IMR-90 (cell line): ENCODE data around the gene AKT2. TPM values are rescaled to one million over a fixed set of nuclear protein-coding genes. Genes with fewer than 3 reads are reported as not detected.

Source experiments
- ATAC-seq: fragments of 200-7000 bp; cut with Tn5 transposase; 2 replicates; pipeline ENCODE4 v1.9.1; 2020; ENCODE audit warnings: low read depth, mild to moderate bottlenecking, moderate library complexity
- BruUV-seq: library from RNA; stranded (reverse); fragments of 400-500 nt; replicated peaks from 2 replicates; lab custom pipeline; 2021; lab: Mats Ljungman, UMichigan
- CTCF ChIA-PET: fragments of 300-600 bp; formaldehyde crosslinking; extraction: SDS; loops from one replicate; lab custom pipeline; 2021; ENCODE audit warnings: antibody characterized with exemption; lab: Yijun Ruan, JAX
- POLR2A ChIA-PET: fragments of 300-600 bp; sonication (Branson Sonifier 250); formaldehyde crosslinking; loops from one replicate; lab custom pipeline; 2022; ENCODE audit warnings: antibody characterized with exemption; ENCODE audit not compliant: unreplicated experiment; lab: Charles Lee
- DNase-seq: peaks from one replicate; pipeline ENCODE4 v3.0.0; 2013
- H2AFZ ChIP-seq: replicated peaks from 2 replicates; pipeline ENCODE3; 2013; ENCODE audit warnings: low read length, mild to moderate bottlenecking; ENCODE audit not compliant: poor library complexity
- H2AK5ac ChIP-seq: 2 replicates; pipeline ENCODE4 v1.6.1; 2013; ENCODE audit warnings: low read depth, low read length, inconsistent platforms
- H2AK9ac ChIP-seq: replicated peaks from 2 replicates; pipeline ENCODE3; 2013; ENCODE audit warnings: mild to moderate bottlenecking, low read depth, low read length, moderate library complexity; ENCODE audit not compliant: poor library complexity
- H2BK120ac ChIP-seq: 2 replicates; pipeline ENCODE4 v1.6.1; 2013; ENCODE audit warnings: low read depth, low read length, inconsistent platforms
- H2BK15ac ChIP-seq: 3 replicates; pipeline ENCODE4 v1.6.1; 2013; ENCODE audit warnings: low read depth, low read length, inconsistent platforms
- H2BK20ac ChIP-seq: 2 replicates; pipeline ENCODE4 v1.6.1; 2013; ENCODE audit warnings: low read depth, mild to moderate bottlenecking, inconsistent platforms, low read length, moderate library complexity
- H2BK5ac ChIP-seq: 2 replicates; pipeline ENCODE4 v1.6.1; 2013; ENCODE audit warnings: mild to moderate bottlenecking, low read depth, low read length, inconsistent platforms; ENCODE audit not compliant: poor library complexity, severe bottlenecking
- H3K14ac ChIP-seq: replicated peaks from 2 replicates; pipeline ENCODE4 v1.6.1; 2013; ENCODE audit warnings: low read depth, low read length, inconsistent platforms
- H3K18ac ChIP-seq: 2 replicates; pipeline ENCODE4 v1.6.1; 2013; ENCODE audit warnings: low read depth, low read length, control low read depth
- H3K23ac ChIP-seq: 2 replicates; pipeline ENCODE4 v1.6.1; 2013; ENCODE audit warnings: low read depth, low read length, inconsistent platforms
- H3K27ac ChIP-seq: 2 replicates; pipeline ENCODE4 v1.5.1; 2013; ENCODE audit warnings: mild to moderate bottlenecking, control low read depth, low read length; ENCODE audit not compliant: insufficient read depth
- H3K27me3 ChIP-seq: 2 replicates; pipeline ENCODE4 v1.6.1; 2013; ENCODE audit warnings: low read length; ENCODE audit not compliant: control insufficient read depth, insufficient read depth
- H3K36me3 ChIP-seq: 2 replicates; pipeline ENCODE4 v1.6.1; 2013; ENCODE audit warnings: low read length, mixed read lengths; ENCODE audit not compliant: control insufficient read depth, insufficient read depth
- H3K4ac ChIP-seq: 2 replicates; pipeline ENCODE4 v1.6.1; 2013; ENCODE audit warnings: low read depth, low read length, inconsistent platforms
- H3K4me1 ChIP-seq: 2 replicates; pipeline ENCODE4 v1.6.1; 2013; ENCODE audit warnings: low read length, mixed read lengths; ENCODE audit not compliant: control insufficient read depth, insufficient read depth
- H3K4me2 ChIP-seq: 2 replicates; pipeline ENCODE4 v1.6.1; 2013; ENCODE audit warnings: low read depth, mild to moderate bottlenecking, control low read depth, low read length, moderate library complexity
- H3K4me3 ChIP-seq: 2 replicates; pipeline ENCODE4 v1.5.1; 2013; ENCODE audit warnings: low read depth, mild to moderate bottlenecking, control low read depth, low read length, moderate library complexity; ENCODE audit not compliant: insufficient read depth
- H3K56ac ChIP-seq: 2 replicates; pipeline ENCODE4 v1.6.1; 2013; ENCODE audit warnings: low read length, inconsistent platforms; ENCODE audit not compliant: insufficient read depth; ENCODE audit errors: extremely low read depth
- H3K79me1 ChIP-seq, 2 experiments: 2 replicates each; pipeline ENCODE4 v1.6.1; 2013; ENCODE audit warnings: low read length in 2 of 2, inconsistent platforms in 1 of 2, low read depth in 1 of 2
- H3K9ac ChIP-seq: 2 replicates; pipeline ENCODE4 v1.6.1; 2013; ENCODE audit warnings: low read depth, low read length, control low read depth
- H3K9me1 ChIP-seq: 2 replicates; pipeline ENCODE4 v1.6.1; 2013; ENCODE audit warnings: low read length, inconsistent platforms; ENCODE audit not compliant: insufficient read depth
- H3K9me3 ChIP-seq: 2 replicates; pipeline ENCODE4 v1.6.1; 2013; ENCODE audit warnings: low read length; ENCODE audit not compliant: control insufficient read depth, insufficient read depth
- H4K20me1 ChIP-seq: 2 replicates; pipeline ENCODE4 v1.6.1; 2013; ENCODE audit warnings: low read length, inconsistent platforms; ENCODE audit not compliant: insufficient read depth
- H4K5ac ChIP-seq: 2 replicates; pipeline ENCODE4 v1.6.1; 2013; ENCODE audit warnings: mild to moderate bottlenecking, low read depth, low read length, control low read depth
- H4K8ac ChIP-seq, 2 experiments: 2 replicates each; pipeline ENCODE4 v1.6.1; 2013; ENCODE audit warnings: low read depth in 2 of 2, low read length in 2 of 2, control low read depth in 1 of 2, inconsistent platforms in 1 of 2
- H4K91ac ChIP-seq: 2 replicates; pipeline ENCODE4 v1.6.1; 2013; ENCODE audit warnings: low read depth, low read length, inconsistent platforms; ENCODE audit not compliant: insufficient read depth
- CTCF ChIP-seq: conservative IDR thresholded peaks from 2 replicates; pipeline ENCODE4 v1.5.1; 2012; ENCODE audit warnings: mild to moderate bottlenecking, low read depth, low read length, improper control_type of control experiment
- FOS ChIP-seq: fragments of 150-350 bp; IDR thresholded peaks from 2 replicates; pipeline ENCODE4 v1.6.1; 2016; ENCODE audit warnings: low read depth, low read length
- RCOR1 ChIP-seq: IDR thresholded peaks from 2 replicates; pipeline ENCODE4 v1.6.1; 2012; ENCODE audit warnings: mild to moderate bottlenecking, low read length, improper control_type of control experiment; ENCODE audit not compliant: insufficient replicate concordance
- SMC3 ChIP-seq: fragments of 150-350 bp; IDR thresholded peaks from 2 replicates; pipeline ENCODE4 v1.6.1; 2016; ENCODE audit warnings: low read depth, mild to moderate bottlenecking, antibody characterized with exemption, low read length, moderate library complexity
- WGBS, 2 experiments: methylation state at CpG; one replicate each; pipeline versions ENCODE4 v1.1.5 to v1.1.7; 2013; ENCODE audit warnings: missing lambda C conversion rate in 2 of 2; ENCODE audit not compliant: insufficient read length in 1 of 2; ENCODE audit errors: extremely low coverage in 2 of 2; 5-methylcytosine and 5-hydroxymethylcytosine counted together
- dilution Hi-C: fragments of 300-500 bp; cut with HindIII; formaldehyde crosslinking; loops from one replicate; pipeline ENCODE4 v1.14.3; 2018; ENCODE audit warnings: low sequenced_read_pairs; ENCODE audit not compliant: unreplicated experiment
- in situ Hi-C: fragments of 300-500 bp; cut with MboI; formaldehyde crosslinking; loops from 3 replicates; pipeline ENCODE4 v1.14.3; 2019; ENCODE audit warnings: low sequenced_read_pairs, inconsistent platforms, mixed read lengths
- intact Hi-C: fragments of 100-400 bp; cut with micrococcal nuclease; formaldehyde crosslinking; loops from 2 replicates; pipeline ENCODE4 v1.10.0; 2022
- polyA plus RNA-seq, 3 experiments: library from polyadenylated mRNA; depleted of rRNA; stranded (reverse); fragments of >200 nt; gene quantifications; 2 replicates each; pipeline ENCODE4 v1.2.3, GENCODE V29; 2012; ENCODE audit warnings: low replicate concordance in 1 of 3
- total RNA-seq: library from RNA; depleted of rRNA; stranded (reverse); fragments of >200 nt; gene quantifications from 2 replicates; pipeline ENCODE4 v1.2.3, GENCODE V29; 2012

AKT2 gene
- total and polyA plus RNA-seq, 2 of the 4 experiments (the other 2 are of a cell fraction) = 61.5 to 104 TPM

GRCh38 chr19:40245506-40246128 lies 39.5 kb downstream of the AKT2 start:
- H2BK5ac ChIP-seq = no peak overlapping the region
- POLR2A ChIA-PET = no interaction called here
- dilution Hi-C loops = no loop called here
- no peak overlapping the region for H3K4me2 ChIP-seq
- no peak overlapping the region for H3K18ac ChIP-seq
- no peak for DNase-seq
- peaks cover 23% of the 10 kb centered on the region for H3K36me3 ChIP-seq
- no peak for ATAC-seq
- peaks cover 17% of the 10 kb centered on the region for H3K9me1 ChIP-seq
- H2AFZ ChIP-seq = no peak overlapping the region
- H3K4ac ChIP-seq = no peak overlapping the region
- no peak overlapping the region for H4K91ac ChIP-seq
- H4K8ac ChIP-seq = no peak overlapping the region
- H3K9ac ChIP-seq = no peak overlapping the region
- no peak overlapping the region for H4K5ac ChIP-seq
- no peak overlapping the region for H2BK20ac ChIP-seq
- H2AK9ac ChIP-seq = no peak overlapping the region
- intact Hi-C loops = no loop called here
- no peak overlapping the region for H2AK5ac ChIP-seq
- H3K14ac ChIP-seq = no peak overlapping the region
- no peak overlapping the region for H3K27ac ChIP-seq
- no peak for TF ChIP-seq SMC3
- TF ChIP-seq RCOR1 = no peak
- no peak for TF ChIP-seq CTCF
- TF ChIP-seq FOS = no peak
- no peak overlapping the region for H2BK120ac ChIP-seq
- no peak overlapping the region for H2BK15ac ChIP-seq
- H4K20me1 ChIP-seq = peaks cover 15% of the 10 kb centered on the region
- BruUV-seq = no TSS peak
- CTCF ChIA-PET = interaction anchor here (0.6 kb wide), 1 partner anchor 107 kb away, joined by 3 read pairs; no protein-coding TSS in a partner anchor
- in situ Hi-C loops = no loop called here
- H3K4me1 ChIP-seq = no peaks in the 10 kb centered on the region
- no peaks in the 10 kb centered on the region for H3K9me3 ChIP-seq
- WGBS, 2 experiments = 100% methylated on average over 1 of the region's 9 CpGs; no CpG with 5 or more reads in 1 of the 2 experiments
- H3K56ac ChIP-seq = no peak overlapping the region
- H3K27me3 ChIP-seq = no peaks in the 10 kb centered on the region
- H3K79me1 ChIP-seq = peaks cover 20 to 56% of the 10 kb centered on the region in 2 experiments
- no peak overlapping the region for H3K23ac ChIP-seq
- H3K4me3 ChIP-seq = no peak overlapping the region
